Lower lobe of right lung (tissue), 2 donors: ENCODE measurements around the gene UBE2H. TPM values are rescaled to one million over a fixed set of nuclear protein-coding genes. Genes with fewer than 3 reads are reported as not detected.

ENCODE experiments used
- ATAC-seq, 2 donors: fragments of 200-7000 bp; cut with Tn5 transposase; one replicate each; pipeline ENCODE4 v1.9.1; 2020 to 2022; ENCODE audit warnings: mild to moderate bottlenecking in 2 of 2, moderate library complexity in 2 of 2
- DNase-seq: peaks from one replicate; pipeline ENCODE4 v3.0.0-alpha.2; 2020
- H3K27ac ChIP-seq: fragments of 200-600 bp; one replicate; pipeline ENCODE4 v1.8.0; 2022
- H3K27me3 ChIP-seq: fragments of 200-600 bp; one replicate; pipeline ENCODE4 v1.8.0; 2022; ENCODE audit warnings: low read depth
- H3K36me3 ChIP-seq: fragments of 200-600 bp; one replicate; pipeline ENCODE4 v1.8.0; 2022; ENCODE audit warnings: mild to moderate bottlenecking
- H3K4me1 ChIP-seq: fragments of 200-600 bp; one replicate; pipeline ENCODE4 v1.8.0; 2022
- H3K4me3 ChIP-seq: fragments of 200-600 bp; one replicate; pipeline ENCODE4 v1.8.0; 2022; ENCODE audit warnings: mild to moderate bottlenecking
- H3K9me3 ChIP-seq: fragments of 200-600 bp; one replicate; pipeline ENCODE4 v1.8.0; 2022
- CTCF ChIP-seq: fragments of 200-600 bp; IDR thresholded peaks from one replicate; pipeline ENCODE4 v1.8.0; 2022; ENCODE audit warnings: antibody characterized with exemption, mild to moderate bottlenecking
- intact Hi-C: fragments of 100-400 bp; cut with DNase I; formaldehyde crosslinking; loops from one replicate; pipeline ENCODE4 v1.11.0; 2022
- total RNA-seq: library from RNA; stranded (reverse); fragmentation: NEBNext Ultra II Directional; extraction: Animal tissue kit (Norgen Biotek cat#: 25700); gene quantifications from one replicate; pipeline ENCODE4 v1.2.1, GENCODE V29; 2021
- donor health status: DM: no; HTN: yes; CAD: no; lungs with severe emphysema.

The UBE2H gene
- total RNA-seq, 1 donor from 2014 or later: 76.7 TPM

- TF ChIP-seq CTCF: no peak
- H3K4me3 ChIP-seq: no peak overlapping the region
- H3K36me3 ChIP-seq: peaks cover 6% of the 10 kb centered on the region
- peak; percentile 21 to 73 for ATAC-seq
- no peak overlapping the region for H3K27ac ChIP-seq
- H3K9me3 ChIP-seq: no peaks in the 10 kb centered on the region
- H3K27me3 ChIP-seq: no peaks in the 10 kb centered on the region
- peaks cover 23% of the 10 kb centered on the region for H3K4me1 ChIP-seq
- no peak for DNase-seq
- intact Hi-C loops: no loop called here
These were observed 63.5 kb downstream of the UBE2H start for GRCh38 chr7:129889133-129889844.

GRCh38 chr7:129887865-129888264 lies 64.9 kb downstream of the UBE2H start:
- peaks cover 23% of the 10 kb centered on the region for H3K4me1 ChIP-seq
- DNase-seq (no peak), ATAC-seq (no peak)
- H3K27ac ChIP-seq: no peak overlapping the region
- H3K4me3 ChIP-seq: no peak overlapping the region
- peaks cover 6% of the 10 kb centered on the region for H3K36me3 ChIP-seq
- H3K27me3 ChIP-seq: no peaks in the 10 kb centered on the region
- no peaks in the 10 kb centered on the region for H3K9me3 ChIP-seq
- TF ChIP-seq CTCF: no peak
- intact Hi-C loops: no loop called here

GRCh38 chr7:129886818-129887186 lies 66.0 kb downstream of the UBE2H start:
- H3K4me1 ChIP-seq: peaks cover 23% of the 10 kb centered on the region
- intact Hi-C loops: no loop called here
- no peak for TF ChIP-seq CTCF
- no peaks in the 10 kb centered on the region for H3K27me3 ChIP-seq
- ATAC-seq: no peak
- H3K27ac ChIP-seq: no peak overlapping the region
- H3K9me3 ChIP-seq: no peaks in the 10 kb centered on the region
- no peak for DNase-seq
- no peak overlapping the region for H3K4me3 ChIP-seq
- H3K36me3 ChIP-seq: peaks cover 6% of the 10 kb centered on the region

GRCh38 chr7:129886167-129886817 lies 66.5 kb downstream of the UBE2H start:
- ATAC-seq (no peak), DNase-seq (no peak)
- H3K36me3 ChIP-seq: peaks cover 6% of the 10 kb centered on the region
- intact Hi-C loops: no loop called here
- H3K4me1 ChIP-seq: peaks cover 23% of the 10 kb centered on the region
- H3K4me3 ChIP-seq: no peak overlapping the region
- H3K27me3 ChIP-seq: no peaks in the 10 kb centered on the region
- TF ChIP-seq CTCF: no peak
- H3K27ac ChIP-seq: no peak overlapping the region
- no peaks in the 10 kb centered on the region for H3K9me3 ChIP-seq

GRCh38 chr7:129884495-129884894 lies 68.3 kb downstream of the UBE2H start:
- DNase-seq (no peak), ATAC-seq (no peak)
- Histone ChIP-seq H3K36me3 (peaks cover 6% of the 10 kb centered on the region), H3K27ac (no peak overlapping the region), H3K9me3 (no peaks in the 10 kb centered on the region), H3K27me3 (no peaks in the 10 kb centered on the region), H3K4me1 (peaks cover 19% of the 10 kb centered on the region), H3K4me3 (no peak overlapping the region)
- intact Hi-C loops: no loop called here
- TF ChIP-seq CTCF: no peak
